ENCODE measurements around the gene KAZN.

KAZN gene

DNA sequence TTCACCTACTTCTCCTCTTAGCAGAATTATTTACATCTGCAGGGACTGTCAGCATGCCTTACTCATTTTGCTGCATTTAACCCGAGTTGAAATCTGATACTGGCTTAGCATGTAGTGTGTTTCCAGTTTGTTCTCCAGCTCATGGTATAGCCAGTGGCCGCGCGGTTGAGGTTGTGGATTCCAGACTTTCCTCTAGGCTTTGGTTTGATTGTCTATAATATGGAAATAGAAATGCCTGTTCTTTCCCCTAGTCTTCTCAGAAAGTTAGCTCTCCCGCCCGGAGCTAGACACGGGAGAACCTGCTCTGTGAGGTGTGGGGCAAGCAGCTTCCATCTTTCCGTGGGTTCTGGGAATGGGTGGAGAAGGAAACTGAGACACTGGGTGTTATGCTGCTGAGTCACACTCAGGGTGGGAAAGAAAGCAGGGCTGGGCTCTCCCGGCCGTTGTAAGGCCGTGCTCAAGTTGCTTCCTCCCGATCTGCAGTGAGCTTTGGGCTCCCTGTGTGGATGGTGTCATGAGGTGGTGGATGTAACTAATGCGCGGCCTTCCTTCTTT is 348.3 kb downstream of the KAZN start:
- Histone ChIP-seq H3K27me3 (ENCODE audit: insufficient read depth, low read length) (no peaks in the 10 kb centered on the region), H3K4me1 (ENCODE audit: insufficient read depth, low read length, severe bottlenecking) (peaks cover 83% of the 10 kb centered on the region), H3K79me2 (ENCODE audit: insufficient read depth, low read length) (no peaks in the 10 kb centered on the region), H3K4me3 (ENCODE audit: low read depth, low read length, poor library complexity, severe bottlenecking) (no peak overlapping the region), H3K9ac (ENCODE audit: low read length) (no peak overlapping the region), H3K36me3 (ENCODE audit: insufficient read depth, low read length) (no peaks in the 10 kb centered on the region), H3K27ac (ENCODE audit: low read depth, low read length, poor library complexity, severe bottlenecking) (peak overlapping the region; percentile 9), H3K4me2 (ENCODE audit: low read length) (no peak overlapping the region), H3K9me2 (ENCODE audit: low read depth, low read length) (no peaks in the 10 kb centered on the region), H3F3A (ENCODE audit: insufficient read depth, low read length) (no peaks in the 10 kb centered on the region), H4K20me1 (ENCODE audit: insufficient read depth, low read length) (no peaks in the 10 kb centered on the region), H3K9me3 (ENCODE audit: low read length) (no peaks in the 10 kb centered on the region), H2AFZ (ENCODE audit: low read length) (no peak overlapping the region)
- TF ChIP-seq EZH2 (IDR thresholded peaks at IDR 0.05; ENCODE audit: borderline replicate concordance, low read length), result no peak
- TF ChIP-seq, protein P1, sequence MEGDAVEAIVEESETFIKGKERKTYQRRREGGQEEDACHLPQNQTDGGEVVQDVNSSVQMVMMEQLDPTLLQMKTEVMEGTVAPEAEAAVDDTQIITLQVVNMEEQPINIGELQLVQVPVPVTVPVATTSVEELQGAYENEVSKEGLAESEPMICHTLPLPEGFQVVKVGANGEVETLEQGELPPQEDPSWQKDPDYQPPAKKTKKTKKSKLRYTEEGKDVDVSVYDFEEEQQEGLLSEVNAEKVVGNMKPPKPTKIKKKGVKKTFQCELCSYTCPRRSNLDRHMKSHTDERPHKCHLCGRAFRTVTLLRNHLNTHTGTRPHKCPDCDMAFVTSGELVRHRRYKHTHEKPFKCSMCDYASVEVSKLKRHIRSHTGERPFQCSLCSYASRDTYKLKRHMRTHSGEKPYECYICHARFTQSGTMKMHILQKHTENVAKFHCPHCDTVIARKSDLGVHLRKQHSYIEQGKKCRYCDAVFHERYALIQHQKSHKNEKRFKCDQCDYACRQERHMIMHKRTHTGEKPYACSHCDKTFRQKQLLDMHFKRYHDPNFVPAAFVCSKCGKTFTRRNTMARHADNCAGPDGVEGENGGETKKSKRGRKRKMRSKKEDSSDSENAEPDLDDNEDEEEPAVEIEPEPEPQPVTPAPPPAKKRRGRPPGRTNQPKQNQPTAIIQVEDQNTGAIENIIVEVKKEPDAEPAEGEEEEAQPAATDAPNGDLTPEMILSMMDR (IDR thresholded peaks at IDR 0.05; ENCODE audit: low read length), result no peak

DNA sequence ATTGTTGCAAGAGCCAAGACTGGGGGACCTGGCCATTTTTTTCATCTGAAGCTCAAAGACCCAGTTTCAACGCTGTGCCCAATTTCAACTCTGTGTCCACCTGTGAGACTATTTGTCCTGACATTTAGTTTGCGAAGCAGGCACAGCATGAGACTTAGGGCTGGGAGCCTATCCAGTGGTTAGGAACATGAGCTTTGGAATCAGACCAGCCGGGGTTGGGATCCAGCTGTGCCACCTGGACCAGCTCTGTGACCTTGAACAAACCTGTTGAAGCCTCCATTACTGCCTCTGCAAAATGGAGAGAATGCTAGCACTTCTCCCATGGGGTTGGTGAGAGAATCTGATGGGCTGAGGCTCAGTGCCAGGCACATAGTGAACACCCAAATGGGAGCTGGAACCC is 348.9 kb downstream of the KAZN start:
- H3K4me2 ChIP-seq (ENCODE audit: low read length), result no peak overlapping the region
- H3K27me3 ChIP-seq (ENCODE audit: insufficient read depth, low read length), result no peaks in the 10 kb centered on the region
- peaks cover 76% of the 10 kb centered on the region for H3K4me1 ChIP-seq (ENCODE audit: insufficient read depth, low read length, severe bottlenecking)
- no peaks in the 10 kb centered on the region for H3K9me2 ChIP-seq (ENCODE audit: low read depth, low read length)
- H4K20me1 ChIP-seq (ENCODE audit: insufficient read depth, low read length), result no peaks in the 10 kb centered on the region
- no peaks in the 10 kb centered on the region for H3K9me3 ChIP-seq (ENCODE audit: low read length)
- H2AFZ ChIP-seq (ENCODE audit: low read length), result no peak overlapping the region
- TF ChIP-seq, protein P1 (IDR thresholded peaks at IDR 0.05; ENCODE audit: low read length), result no peak
- no peak for TF ChIP-seq EZH2 (IDR thresholded peaks at IDR 0.05; ENCODE audit: borderline replicate concordance, low read length)
- H3K27ac ChIP-seq (ENCODE audit: low read depth, low read length, poor library complexity, severe bottlenecking), result peak overlapping the region; percentile 11
- H3K9ac ChIP-seq (ENCODE audit: low read length), result no peak overlapping the region
- H3K4me3 ChIP-seq (ENCODE audit: low read depth, low read length, poor library complexity, severe bottlenecking), result no peak overlapping the region
- H3F3A ChIP-seq (ENCODE audit: insufficient read depth, low read length), result no peaks in the 10 kb centered on the region
- H3K36me3 ChIP-seq (ENCODE audit: insufficient read depth, low read length), result no peaks in the 10 kb centered on the region
- no peaks in the 10 kb centered on the region for H3K79me2 ChIP-seq (ENCODE audit: insufficient read depth, low read length)

DNA sequence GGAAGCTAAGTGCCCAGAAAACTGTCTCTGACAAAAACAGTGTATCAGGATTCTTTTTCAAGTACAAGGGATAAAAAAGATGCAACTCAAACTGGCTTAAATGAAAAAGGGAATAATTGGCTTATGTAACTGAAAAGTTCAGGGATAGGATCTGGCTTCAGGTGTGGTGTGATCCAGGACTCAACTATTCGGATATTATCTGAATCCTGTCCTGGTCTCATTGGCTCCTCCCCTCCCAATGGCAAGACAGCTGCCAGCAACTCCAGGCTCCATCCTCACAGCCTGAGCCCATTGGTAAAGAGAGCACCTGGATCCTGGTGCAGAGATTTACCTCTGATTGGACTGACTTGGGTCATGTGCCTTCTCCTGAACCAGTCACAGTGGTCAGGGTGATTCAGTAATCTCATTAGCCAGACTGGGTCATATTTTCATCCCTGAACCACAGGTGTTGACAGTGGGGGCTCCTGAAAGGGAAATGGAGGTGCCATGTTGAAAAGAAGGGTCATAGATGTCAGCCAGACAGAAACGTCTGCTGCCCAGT is 349.7 kb downstream of the KAZN start:
- H3K36me3 ChIP-seq (ENCODE audit: insufficient read depth, low read length), result no peaks in the 10 kb centered on the region
- H3K9ac ChIP-seq (ENCODE audit: low read length), result no peak overlapping the region
- no peak for TF ChIP-seq EZH2 (IDR thresholded peaks at IDR 0.05; ENCODE audit: borderline replicate concordance, low read length)
- H3K79me2 ChIP-seq (ENCODE audit: insufficient read depth, low read length), result no peaks in the 10 kb centered on the region
- H3K27me3 ChIP-seq (ENCODE audit: insufficient read depth, low read length), result no peaks in the 10 kb centered on the region
- peaks cover 69% of the 10 kb centered on the region for H3K4me1 ChIP-seq (ENCODE audit: insufficient read depth, low read length, severe bottlenecking)
- H3K9me2 ChIP-seq (ENCODE audit: low read depth, low read length), result no peaks in the 10 kb centered on the region
- peak overlapping the region; percentile 91 for H3K27ac ChIP-seq (ENCODE audit: low read depth, low read length, poor library complexity, severe bottlenecking)
- no peaks in the 10 kb centered on the region for H3K9me3 ChIP-seq (ENCODE audit: low read length)
- no peak overlapping the region for H3K4me2 ChIP-seq (ENCODE audit: low read length)
- H3K4me3 ChIP-seq (ENCODE audit: low read depth, low read length, poor library complexity, severe bottlenecking), result no peak overlapping the region
- H3F3A ChIP-seq (ENCODE audit: insufficient read depth, low read length), result no peaks in the 10 kb centered on the region
- no peak overlapping the region for H2AFZ ChIP-seq (ENCODE audit: low read length)
- no peaks in the 10 kb centered on the region for H4K20me1 ChIP-seq (ENCODE audit: insufficient read depth, low read length)
